ENCODE data around the gene RGS14.
"Not testable (repeated sequence)": the region's sequence is repeated elsewhere in the genome, so short reads cannot be mapped to it uniquely, and the experiment has no call there.

Gene RGS14

DNA sequence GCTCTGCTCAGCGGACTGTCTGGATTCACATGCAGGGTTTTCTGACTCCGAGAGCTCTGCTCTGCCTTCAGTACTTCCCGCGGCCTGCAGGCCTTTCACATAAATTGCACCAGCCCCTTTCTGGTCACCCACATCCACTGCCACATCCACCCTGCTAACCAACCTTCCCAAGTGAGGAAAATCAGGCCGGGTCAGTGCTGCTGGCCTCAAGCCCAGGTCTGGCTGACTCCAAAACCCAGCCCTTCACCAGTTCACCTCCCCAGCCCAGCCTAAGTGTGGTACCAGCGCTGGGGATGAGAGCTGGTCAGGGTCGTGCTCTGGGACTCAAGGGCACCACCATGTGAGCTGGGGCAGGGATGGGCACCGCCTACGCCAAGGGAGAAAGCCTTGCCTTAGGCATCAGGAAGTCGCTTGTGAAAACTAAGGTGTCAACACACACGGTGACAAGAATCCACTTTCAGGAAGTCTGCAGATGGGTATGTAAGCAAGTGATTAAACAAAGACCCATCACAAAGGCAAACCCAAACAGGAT lies 18.6 kb upstream of the RGS14 start:
- TF ChIP-seq, protein P1, sequence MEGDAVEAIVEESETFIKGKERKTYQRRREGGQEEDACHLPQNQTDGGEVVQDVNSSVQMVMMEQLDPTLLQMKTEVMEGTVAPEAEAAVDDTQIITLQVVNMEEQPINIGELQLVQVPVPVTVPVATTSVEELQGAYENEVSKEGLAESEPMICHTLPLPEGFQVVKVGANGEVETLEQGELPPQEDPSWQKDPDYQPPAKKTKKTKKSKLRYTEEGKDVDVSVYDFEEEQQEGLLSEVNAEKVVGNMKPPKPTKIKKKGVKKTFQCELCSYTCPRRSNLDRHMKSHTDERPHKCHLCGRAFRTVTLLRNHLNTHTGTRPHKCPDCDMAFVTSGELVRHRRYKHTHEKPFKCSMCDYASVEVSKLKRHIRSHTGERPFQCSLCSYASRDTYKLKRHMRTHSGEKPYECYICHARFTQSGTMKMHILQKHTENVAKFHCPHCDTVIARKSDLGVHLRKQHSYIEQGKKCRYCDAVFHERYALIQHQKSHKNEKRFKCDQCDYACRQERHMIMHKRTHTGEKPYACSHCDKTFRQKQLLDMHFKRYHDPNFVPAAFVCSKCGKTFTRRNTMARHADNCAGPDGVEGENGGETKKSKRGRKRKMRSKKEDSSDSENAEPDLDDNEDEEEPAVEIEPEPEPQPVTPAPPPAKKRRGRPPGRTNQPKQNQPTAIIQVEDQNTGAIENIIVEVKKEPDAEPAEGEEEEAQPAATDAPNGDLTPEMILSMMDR (IDR thresholded peaks at IDR 0.05; ENCODE audit: control insufficient read depth, insufficient read depth, low read depth, low read length, missing control alignments): no peak
- DNase-seq (ENCODE audit: low read depth): no peak
- no peak overlapping the region for H3K4me3 ChIP-seq (ENCODE audit: control insufficient read depth, low read depth, low read length)

DNA sequence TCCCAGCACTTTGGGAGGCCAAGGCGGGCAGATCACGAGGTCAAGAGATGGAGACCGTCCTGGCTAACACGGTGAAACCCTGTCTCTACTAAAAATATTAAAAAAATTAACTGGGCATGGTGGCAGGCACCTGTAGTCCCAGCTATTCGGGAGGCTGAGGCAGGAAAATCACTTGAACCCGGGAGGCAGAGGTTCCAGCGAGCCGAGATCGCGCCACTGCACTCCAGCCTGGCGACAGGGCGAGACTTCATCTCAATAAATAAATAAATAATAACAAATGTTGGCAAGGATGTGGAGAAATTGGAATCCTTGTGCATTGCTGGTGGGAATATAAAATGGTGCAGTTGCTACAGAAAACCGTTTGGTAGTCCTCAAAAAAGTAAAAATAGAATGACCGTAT lies 14.7 kb upstream of the RGS14 start:
- not testable (repeated sequence) for DNase-seq (ENCODE audit: low read depth)

DNA sequence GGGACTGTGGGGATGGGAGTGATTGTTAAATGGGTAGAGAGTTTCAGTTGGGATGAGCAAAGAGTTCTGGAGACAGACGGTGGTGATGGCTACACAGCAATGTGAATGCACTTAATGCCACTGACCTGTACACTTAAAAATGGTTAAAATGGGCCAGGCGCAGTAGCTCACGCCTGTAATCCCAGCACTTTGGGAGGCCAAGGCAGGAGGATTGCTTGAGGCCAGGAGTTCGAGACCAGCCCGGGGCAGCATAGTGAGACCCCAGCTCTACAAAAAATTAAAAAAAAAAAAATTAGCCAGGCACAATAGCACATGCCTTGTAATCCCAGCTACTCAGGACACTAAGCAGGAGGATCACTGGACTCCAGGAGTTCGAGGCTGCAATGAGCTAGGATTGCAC lies 13.9 kb upstream of the RGS14 start:
- DNase-seq (ENCODE audit: low read depth): no peak
- H3K4me3 ChIP-seq (ENCODE audit: control insufficient read depth, low read depth, low read length): no peak overlapping the region
- TF ChIP-seq, protein P1 (IDR thresholded peaks at IDR 0.05; ENCODE audit: control insufficient read depth, insufficient read depth, low read depth, low read length, missing control alignments): no peak

More for the DNA sequence above, 14.7 kb upstream of the RGS14 start:
- not testable (repeated sequence) for H3K4me3 ChIP-seq (ENCODE audit: control insufficient read depth, low read depth, low read length)

DNA sequence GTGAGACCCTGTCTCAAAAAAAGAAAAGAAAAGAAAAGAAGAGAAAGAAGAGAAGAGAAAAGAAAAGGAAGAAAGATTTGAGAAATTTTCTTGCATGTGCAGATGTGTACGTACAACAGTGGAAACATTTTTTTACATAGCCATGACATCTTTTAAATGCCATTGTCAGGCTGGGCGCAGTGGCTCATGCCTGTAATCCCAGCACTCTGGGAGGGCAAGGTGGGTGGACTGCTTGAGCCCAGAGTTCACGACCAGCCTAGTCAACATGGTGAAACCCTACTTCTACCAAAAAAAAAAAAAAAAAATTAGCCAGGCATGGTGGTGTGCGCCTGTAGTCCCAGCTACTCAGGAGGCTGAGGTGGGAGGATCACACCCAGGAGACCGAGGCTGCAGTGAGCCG lies 12.8 kb upstream of the RGS14 start:
- DNase-seq (ENCODE audit: low read depth): no peak
- TF ChIP-seq, protein P1 (IDR thresholded peaks at IDR 0.05; ENCODE audit: control insufficient read depth, insufficient read depth, low read depth, low read length, missing control alignments): no peak
- no peak overlapping the region for H3K4me3 ChIP-seq (ENCODE audit: control insufficient read depth, low read depth, low read length)

DNA sequence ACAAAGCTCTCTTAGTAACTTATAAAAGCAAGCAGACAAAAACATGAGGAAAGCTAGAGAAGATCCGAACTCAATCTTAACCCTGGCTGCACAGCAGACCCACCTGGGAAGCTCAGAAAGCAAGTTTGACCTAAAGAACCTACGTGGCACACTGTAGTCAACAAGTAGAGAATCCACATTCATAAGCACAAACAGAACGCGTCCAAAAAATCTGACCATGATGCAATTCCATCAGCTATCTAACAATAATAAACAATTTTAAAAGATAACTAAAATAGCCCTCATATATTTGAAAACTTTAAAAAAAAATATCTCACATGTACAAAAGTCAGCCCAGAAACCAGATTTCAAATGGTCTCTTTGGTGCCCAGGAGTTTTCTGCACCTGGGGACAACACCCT lies 10.9 kb upstream of the RGS14 start:
- no peak overlapping the region for H3K4me3 ChIP-seq (ENCODE audit: control insufficient read depth, low read depth, low read length)
- TF ChIP-seq, protein P1 (IDR thresholded peaks at IDR 0.05; ENCODE audit: control insufficient read depth, insufficient read depth, low read depth, low read length, missing control alignments): no peak
- no peak for DNase-seq (ENCODE audit: low read depth)

DNA sequence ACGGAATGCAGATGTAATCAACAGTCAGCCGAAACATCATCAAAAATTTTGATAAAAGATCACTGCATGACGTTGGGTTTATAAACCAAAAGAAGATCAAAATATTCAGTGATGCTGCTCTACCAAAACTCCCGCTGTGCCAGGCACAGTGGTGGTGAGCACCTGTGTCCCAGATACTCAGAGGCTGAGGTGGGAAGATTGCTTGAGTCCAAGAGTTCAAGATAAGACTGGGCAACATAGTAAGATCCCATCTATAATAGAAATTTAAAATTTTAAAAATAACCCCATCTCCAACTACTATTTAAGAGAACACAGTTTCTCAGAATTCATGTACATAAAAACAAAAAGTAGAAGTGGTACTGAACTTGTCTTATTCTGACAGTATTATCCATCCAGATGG lies 10.0 kb upstream of the RGS14 start:
- no peak for DNase-seq (ENCODE audit: low read depth)
- H3K4me3 ChIP-seq (ENCODE audit: control insufficient read depth, low read depth, low read length): no peak overlapping the region
- TF ChIP-seq, protein P1 (IDR thresholded peaks at IDR 0.05; ENCODE audit: control insufficient read depth, insufficient read depth, low read depth, low read length, missing control alignments): no peak

DNA sequence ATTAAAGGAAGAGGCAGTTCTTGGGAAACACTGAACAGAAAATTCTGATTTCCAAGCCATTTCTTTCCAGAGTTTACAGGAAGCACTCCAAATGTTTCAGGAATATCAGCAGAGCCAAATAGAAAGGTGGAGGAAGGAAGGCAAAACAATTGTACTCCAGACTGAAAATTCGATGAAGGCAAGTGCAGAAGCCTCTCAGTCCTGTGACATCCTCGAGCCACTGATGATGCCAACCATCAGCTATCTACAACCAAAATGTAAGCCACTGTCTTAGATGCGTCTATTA lies 8.4 kb upstream of the RGS14 start:
- H3K4me3 ChIP-seq (ENCODE audit: control insufficient read depth, low read depth, low read length): no peak overlapping the region
- no peak for DNase-seq (ENCODE audit: low read depth)
- TF ChIP-seq, protein P1 (IDR thresholded peaks at IDR 0.05; ENCODE audit: control insufficient read depth, insufficient read depth, low read depth, low read length, missing control alignments): no peak

All from AG09309 (cell line).